Endothelial cell of umbilical vein (primary cell): ENCODE measurements around the gene CCDC146. TPM values are rescaled to one million over a fixed set of nuclear protein-coding genes. Genes with fewer than 3 reads are reported as not detected.

ENCODE experiments used
- BruUV-seq: library from RNA; stranded (reverse); fragments of 400-500 nt; replicated peaks from 2 replicates; lab custom pipeline; 2021; lab: Mats Ljungman, UMichigan
- CTCF ChIA-PET: fragments of 300-600, 350-600 bp; sonication (Branson Sonifier 250); formaldehyde crosslinking; loops from one replicate; lab custom pipeline; 2021; ENCODE audit warnings: antibody characterized with exemption, inconsistent platforms; lab: Charles Lee
- POLR2A ChIA-PET: fragments of 300-600, 350-600 bp; sonication (Branson Sonifier 250); formaldehyde crosslinking; loops from one replicate; lab custom pipeline; 2021; ENCODE audit warnings: antibody characterized with exemption, inconsistent platforms; lab: Charles Lee
- DNase-seq: peaks from one replicate; pipeline ENCODE4 v3.0.0-alpha.2; 2011; ENCODE audit warnings: low read depth, low spot score
- FAIRE-seq: peaks from 2 replicates; lab custom pipeline; 2011; peaks lifted over from hg19 to GRCh38; lab: Jason Lieb, UNC
- H2AFZ ChIP-seq: 2 replicates; pipeline ENCODE4 v1.6.0; 2012; ENCODE audit warnings: low read depth, low read length, control low read depth, inconsistent platforms
- H3K27ac ChIP-seq: 2 replicates; pipeline ENCODE4 v1.5.1; 2011; ENCODE audit warnings: low read depth, mild to moderate bottlenecking, control low read depth, low read length, moderate library complexity; ENCODE audit not compliant: insufficient read depth
- H3K27me3 ChIP-seq, 2 experiments: 2 replicates each; pipeline versions ENCODE4 v1.6.0 to v1.6.1; 2011; ENCODE audit warnings: low read length in 2 of 2, mixed read lengths in 1 of 2; ENCODE audit not compliant: control insufficient read depth in 2 of 2, insufficient read depth in 2 of 2
- H3K36me3 ChIP-seq, 2 experiments: 2 replicates in 1 of 2; 3 replicates in 1 of 2; pipeline ENCODE4 v1.5.1; 2011; ENCODE audit warnings: low read length in 2 of 2, mild to moderate bottlenecking in 1 of 2, moderate library complexity in 1 of 2; ENCODE audit not compliant: control insufficient read depth in 2 of 2, insufficient read depth in 2 of 2; ENCODE audit errors: extremely low read depth in 1 of 2
- H3K4me1 ChIP-seq: 3 replicates; pipeline ENCODE4 v1.5.1; 2011; ENCODE audit warnings: mild to moderate bottlenecking, low read length; ENCODE audit not compliant: control insufficient read depth, insufficient read depth; ENCODE audit errors: extremely low read depth
- H3K4me2 ChIP-seq: 2 replicates; pipeline ENCODE4 v1.6.1; 2011; ENCODE audit warnings: low read length, control low read depth, mixed read lengths; ENCODE audit not compliant: insufficient read depth
- H3K4me3 ChIP-seq, 3 experiments: fragments of 200-600 bp in 1 of 3; sonication (generic), shearing (Covaris generic) in 1 of 3; replicated peaks in 1 of 3; 2 replicates each; pipeline ENCODE4 v1.5.1; 2011 to 2016; ENCODE audit warnings: control low read depth in 3 of 3, low read length in 3 of 3, mild to moderate bottlenecking in 2 of 3, inconsistent platforms in 1 of 3, low read depth in 1 of 3, moderate library complexity in 1 of 3; ENCODE audit not compliant: insufficient read depth in 1 of 3
- H3K79me2 ChIP-seq: 2 replicates; pipeline ENCODE4 v1.6.0; 2012; ENCODE audit warnings: low read length, inconsistent platforms; ENCODE audit not compliant: control insufficient read depth, insufficient read depth
- H3K9ac ChIP-seq: replicated peaks from 2 replicates; pipeline ENCODE3; 2011; ENCODE audit warnings: low read length, control low read depth; ENCODE audit not compliant: insufficient read depth; ENCODE audit errors: extremely low read depth
- H3K9me1 ChIP-seq: replicated peaks from 3 replicates; pipeline ENCODE4 v1.6.0; 2011; ENCODE audit warnings: mild to moderate bottlenecking, low read length; ENCODE audit not compliant: control insufficient read depth, insufficient read depth; ENCODE audit errors: extremely low read depth
- H3K9me3 ChIP-seq: replicated peaks from 2 replicates; pipeline ENCODE4 v1.5.1; 2012; ENCODE audit warnings: low read length, inconsistent platforms; ENCODE audit not compliant: control insufficient read depth, insufficient read depth
- H4K20me1 ChIP-seq: replicated peaks from 2 replicates; pipeline ENCODE3; 2011; ENCODE audit warnings: mild to moderate bottlenecking, low read length; ENCODE audit not compliant: control insufficient read depth, insufficient read depth; ENCODE audit errors: extremely low read depth
- CTCF ChIP-seq, 2 donors: IDR thresholded peaks; 1 replicate in 1 of 2; 2 replicates in 1 of 2; pipeline ENCODE4 v1.5.1; 2011; ENCODE audit warnings: low read length in 2 of 2, mild to moderate bottlenecking in 2 of 2, moderate library complexity in 2 of 2, control low read depth in 1 of 2, inconsistent platforms in 1 of 2, low read depth in 1 of 2; ENCODE audit not compliant: insufficient read depth in 1 of 2; ENCODE audit errors: extremely low read depth in 1 of 2
- EZH2 ChIP-seq: IDR thresholded peaks from 2 replicates; pipeline ENCODE4 v1.6.1; 2012; ENCODE audit warnings: borderline replicate concordance, low read depth, mild to moderate bottlenecking, moderate library complexity, low read length, inconsistent platforms; ENCODE audit not compliant: severe bottlenecking
- FOS ChIP-seq: IDR thresholded peaks from 2 replicates; pipeline ENCODE4 v1.6.1; 2011; ENCODE audit warnings: mild to moderate bottlenecking, low read length, moderate library complexity, borderline replicate concordance; ENCODE audit not compliant: insufficient read depth
- GATA2 ChIP-seq: IDR thresholded peaks from 2 replicates; pipeline ENCODE4 v1.7.0; 2011; ENCODE audit warnings: low read depth, mild to moderate bottlenecking, moderate library complexity, mixed read lengths, low read length; ENCODE audit not compliant: insufficient read length, insufficient read depth
- JUN ChIP-seq: IDR thresholded peaks from 2 replicates; pipeline ENCODE4 v1.6.1; 2011; ENCODE audit warnings: borderline replicate concordance, low read depth; ENCODE audit not compliant: insufficient read length, insufficient read depth
- MAX ChIP-seq: IDR thresholded peaks from 2 replicates; pipeline ENCODE4 v1.6.1; 2011; ENCODE audit not compliant: insufficient read depth, insufficient read length
- MYC ChIP-seq: IDR thresholded peaks from one replicate; pipeline ENCODE4 v1.6.1; 2011; ENCODE audit warnings: mild to moderate bottlenecking, low read depth, low read length
- POLR2A ChIP-seq: IDR thresholded peaks from 2 replicates; pipeline ENCODE4 v1.6.1; 2012; ENCODE audit warnings: low read depth, mild to moderate bottlenecking, control low read depth, low read length
- POLR2AphosphoS5 ChIP-seq: IDR thresholded peaks from 2 replicates; pipeline ENCODE4 v1.6.1; 2012; ENCODE audit warnings: low read depth, mild to moderate bottlenecking, control low read depth, low read length, moderate library complexity; ENCODE audit not compliant: insufficient read depth
- dilution Hi-C: fragments of 300-500 bp; cut with MboI; formaldehyde crosslinking; loops from one replicate; pipeline ENCODE4 v1.15.0; 2019; ENCODE audit warnings: low sequenced_read_pairs; ENCODE audit not compliant: extremely low pct_ligation_motif_present
- intact Hi-C: fragments of 100-400 bp; cut with micrococcal nuclease; formaldehyde crosslinking; loops from one replicate; pipeline ENCODE4 v1.10.0; 2022
- polyA plus RNA-seq, 4 experiments: library from polyadenylated mRNA; depleted of rRNA in 3 of 4; stranded (reverse) in 3 of 4; unstranded in 1 of 4; fragments of >200 nt; gene quantifications; 2 replicates each; pipeline versions ENCODE4 v1.2.1 to v1.2.3, GENCODE V29; 2011 to 2012; ENCODE audit warnings: missing spikeins in 1 of 4
- total RNA-seq: library from RNA; stranded (reverse); gene quantifications from 2 replicates; pipeline ENCODE4 v1.2.3, GENCODE V29; 2021

Gene CCDC146
- total and polyA plus RNA-seq, 2 donors (not counting 3 experiments of a cell fraction or from before 2014, with no cell fraction given) = 0.65 to 2.2 TPM

GRCh38 chr7:77181734-77182133 lies 59.3 kb downstream of the CCDC146 start:
- H3K36me3 ChIP-seq = no peaks in the 10 kb centered on the region
- CTCF ChIA-PET = interaction anchor here (0.8 kb wide), 1 partner anchor 65 kb away, joined by 3 read pairs; no protein-coding TSS in a partner anchor
- TF ChIP-seq POLR2AphosphoS5 = no peak
- TF ChIP-seq FOS = no peak
- H3K27me3 ChIP-seq = no peaks in the 10 kb centered on the region
- no peaks in the 10 kb centered on the region for H3K79me2 ChIP-seq
- FAIRE-seq = no peak
- H3K9ac ChIP-seq = no peak overlapping the region
- no peaks in the 10 kb centered on the region for H3K9me3 ChIP-seq
- no peak overlapping the region for H3K4me2 ChIP-seq
- no TSS peak for BruUV-seq
- dilution Hi-C loops (no loop called here), intact Hi-C loops (no loop called here)
- no peak overlapping the region for H3K27ac ChIP-seq
- H3K4me1 ChIP-seq = peaks cover 2% of the 10 kb centered on the region
- no peaks in the 10 kb centered on the region for H3K9me1 ChIP-seq
- no peak overlapping the region for H2AFZ ChIP-seq
- H3K4me3 ChIP-seq = no peak overlapping the region
- POLR2A ChIA-PET = no interaction called here
- H4K20me1 ChIP-seq = no peaks in the 10 kb centered on the region
- DNase-seq = no peak

- dilution Hi-C loops (no loop called here), intact Hi-C loops (no loop called here)
- DNase-seq = no peak
- H3K36me3 ChIP-seq = no peaks in the 10 kb centered on the region
- no peak for FAIRE-seq
- no peak overlapping the region for H3K9ac ChIP-seq
- BruUV-seq = no TSS peak
- H3K27me3 ChIP-seq = no peaks in the 10 kb centered on the region
- no peaks in the 10 kb centered on the region for H3K9me1 ChIP-seq
- H3K4me1 ChIP-seq = peaks cover 2% of the 10 kb centered on the region
- ChIA-PET POLR2A (no interaction called here), CTCF (interaction anchor here (0.8 kb wide), 1 partner anchor 65 kb away, joined by 3 read pairs; no protein-coding TSS in a partner anchor)
- H3K9me3 ChIP-seq = no peaks in the 10 kb centered on the region
- H3K79me2 ChIP-seq = no peaks in the 10 kb centered on the region
- no peak for TF ChIP-seq GATA2
- TF ChIP-seq POLR2A = no peak
- no peak for TF ChIP-seq FOS
- no peak for TF ChIP-seq MAX
- TF ChIP-seq POLR2AphosphoS5 = no peak
- TF ChIP-seq JUN = no peak
- TF ChIP-seq MYC = no peak
- no peak for TF ChIP-seq CTCF (IDR thresholded peaks at IDR 0.05; ENCODE audit: extremely low read depth in 1 of 2, insufficient read depth in 1 of 2, low read depth in 1 of 2, low read length in 2 of 2)
- no peak for TF ChIP-seq EZH2
- no peak overlapping the region for H3K4me3 ChIP-seq
- H3K4me2 ChIP-seq = no peak overlapping the region
- no peak overlapping the region for H3K27ac ChIP-seq
- no peaks in the 10 kb centered on the region for H4K20me1 ChIP-seq
- H2AFZ ChIP-seq = no peak overlapping the region
Measured at GRCh38 chr7:77182261-77182660, 59.8 kb downstream of the CCDC146 start.
